K562 (cell line): ENCODE data around the gene SH2D4B. TPM values are rescaled to one million over a fixed set of nuclear protein-coding genes. Genes with fewer than 3 reads are reported as not detected.

Experiments used
- ATAC-seq: fragments of 200-7000 bp; cut with Tn5 transposase; 3 replicates; pipeline ENCODE4 v1.9.1; 2020; ENCODE audit warnings: moderate library complexity
- BruUV-seq: library from RNA; stranded (reverse); fragments of 400-500 nt; replicated peaks from 2 replicates; lab custom pipeline; 2021; lab: Mats Ljungman, UMichigan
- CTCF ChIA-PET: fragments of 300-600 bp; formaldehyde crosslinking; extraction: SDS; loops from one replicate; lab custom pipeline; 2021; ENCODE audit warnings: low intra/inter-chr PET ratio; lab: Yijun Ruan, JAX
- POLR2A ChIA-PET: fragments of 300-600, 350-650 bp; sonication (Branson Sonifier 250); formaldehyde crosslinking; extraction: SDS; loops from one replicate; lab custom pipeline; 2021; ENCODE audit warnings: antibody characterized with exemption, inconsistent platforms; lab: Yijun Ruan, JAX
- DNase-seq, 4 experiments: peaks; one replicate each; pipeline versions ENCODE4 v3.0.0 to v3.0.0-alpha.2; 2011 to 2018; ENCODE audit warnings: low spot score in 3 of 4, mixed read lengths in 3 of 4; ENCODE audit errors: extremely low read depth in 1 of 4
- FAIRE-seq: peaks from 2 replicates; lab custom pipeline; 2011; peaks lifted over from hg19 to GRCh38; lab: Jason Lieb, UNC
- H2AFZ ChIP-seq: 2 replicates; pipeline ENCODE4 v1.6.0; 2011; ENCODE audit warnings: low read depth, low read length, control low read depth, inconsistent platforms
- H3K27ac ChIP-seq: fragments of 200-600 bp; 3 replicates; pipeline ENCODE4 v1.8.0; 2011; ENCODE audit warnings: low read depth, mild to moderate bottlenecking, control low read depth, inconsistent platforms, low read length, moderate library complexity, mixed read lengths; ENCODE audit errors: extremely low read depth
- H3K27me3 ChIP-seq, 2 experiments: fragments of 300-600 bp in 1 of 2; 2 replicates in 1 of 2; 3 replicates in 1 of 2; pipeline versions ENCODE4 v1.6.0 to v1.8.0; 2011; ENCODE audit warnings: inconsistent platforms in 2 of 2, low read length in 2 of 2, mild to moderate bottlenecking in 1 of 2, mixed read lengths in 1 of 2, moderate library complexity in 1 of 2; ENCODE audit not compliant: control insufficient read depth in 2 of 2, insufficient read depth in 2 of 2
- H3K36me3 ChIP-seq: fragments of 300-600 bp; 3 replicates; pipeline ENCODE4 v1.8.0; 2011; ENCODE audit warnings: mild to moderate bottlenecking, low read length, inconsistent platforms; ENCODE audit not compliant: control insufficient read depth, insufficient read depth
- H3K4me1 ChIP-seq, 2 experiments: fragments of 200-600 bp in 1 of 2; replicated peaks in 1 of 2; 2 replicates in 1 of 2; 3 replicates in 1 of 2; pipeline versions ENCODE4 v1.5.1 to v1.8.0; 2011; ENCODE audit warnings: inconsistent platforms in 2 of 2, low read length in 2 of 2, mild to moderate bottlenecking in 1 of 2, mixed read lengths in 1 of 2, moderate library complexity in 1 of 2; ENCODE audit not compliant: control insufficient read depth in 2 of 2, insufficient read depth in 2 of 2
- H3K4me2 ChIP-seq: 2 replicates; pipeline ENCODE4 v1.6.1; 2011; ENCODE audit warnings: low read length, control low read depth, inconsistent platforms, mixed read lengths; ENCODE audit not compliant: insufficient read depth
- H3K4me3 ChIP-seq: fragments of 200-600 bp; sonication (generic), shearing (Covaris generic); 2 replicates; pipeline ENCODE4 v1.5.1; 2016; ENCODE audit warnings: control low read depth, inconsistent platforms
- H3K79me2 ChIP-seq: fragments of 200-600 bp; 3 replicates; pipeline ENCODE4 v1.8.0; 2011; ENCODE audit warnings: low read length, inconsistent platforms; ENCODE audit not compliant: control insufficient read depth, insufficient read depth
- H3K9ac ChIP-seq, 2 experiments: 2 replicates each; pipeline versions ENCODE4 v1.6.0 to v1.6.1; 2011; ENCODE audit warnings: low read depth in 2 of 2, low read length in 2 of 2, control low read depth in 1 of 2, inconsistent platforms in 1 of 2, mild to moderate bottlenecking in 1 of 2, mixed read lengths in 1 of 2; ENCODE audit not compliant: insufficient read depth in 1 of 2
- H3K9me1 ChIP-seq: one replicate; pipeline ENCODE4 v1.6.0; 2011; ENCODE audit warnings: inconsistent platforms, mild to moderate bottlenecking, low read length, moderate library complexity; ENCODE audit not compliant: control insufficient read depth, insufficient read depth
- H3K9me3 ChIP-seq: replicated peaks from 2 replicates; pipeline ENCODE4 v1.5.1; 2011; ENCODE audit warnings: low read depth, low read length, inconsistent platforms; ENCODE audit not compliant: control insufficient read depth, insufficient read depth
- H4K20me1 ChIP-seq: replicated peaks from 2 replicates; pipeline ENCODE4 v1.6.1; 2011; ENCODE audit warnings: low read length, inconsistent platforms, mixed read lengths; ENCODE audit not compliant: control insufficient read depth, insufficient read depth
- ARID1B ChIP-seq: fragments of 450-650 bp; IDR thresholded peaks from 2 replicates; pipeline ENCODE4 v1.6.1; 2016; ENCODE audit warnings: antibody characterized with exemption, mild to moderate bottlenecking, inconsistent platforms
- ELF4 ChIP-seq: fragments of 450-650 bp; formaldehyde crosslinking; IDR thresholded peaks from 2 replicates; pipeline ENCODE4 v1.4.0; 2022; ENCODE audit warnings: missing genetic modification characterization
- HNRNPH1 ChIP-seq: fragments of 200-400 bp; formaldehyde crosslinking; optimal IDR thresholded peaks from 2 replicates; pipeline ENCODE3; 2017; ENCODE audit warnings: low read depth, mild to moderate bottlenecking, low read length, moderate library complexity
- RBM25 ChIP-seq: fragments of 200-400 bp; formaldehyde crosslinking; IDR thresholded peaks from 2 replicates; pipeline ENCODE4 v1.6.1; 2018; ENCODE audit warnings: low read length, low read depth, moderate library complexity; ENCODE audit not compliant: severe bottlenecking
- RBM34 ChIP-seq: fragments of 200-400 bp; formaldehyde crosslinking; IDR thresholded peaks from 2 replicates; pipeline ENCODE4 v1.6.1; 2018; ENCODE audit warnings: low read length, borderline replicate concordance; ENCODE audit not compliant: insufficient read depth
- STAT5A ChIP-seq: IDR thresholded peaks from 2 replicates; pipeline ENCODE4 v1.6.1; 2012; ENCODE audit warnings: low read length, inconsistent platforms, borderline replicate concordance
- ZNF583 ChIP-seq: fragments of 250-450 bp; sonication (Bioruptor Pico); IDR thresholded peaks from 2 replicates; pipeline ENCODE4 v1.4.0; 2020
- WGBS: fragments of 100-300 bp; shearing (Covaris generic); methylation state at CpG from one replicate; pipeline ENCODE4 v1.1.6; 2016; ENCODE audit warnings: low coverage, mixed read lengths; ENCODE audit not compliant: insufficient coverage; ENCODE audit errors: missing lambda C conversion rate; 5-methylcytosine and 5-hydroxymethylcytosine counted together
- in situ Hi-C: fragments of 300-500 bp; cut with MboI; formaldehyde crosslinking; loops from 4 replicates; pipeline ENCODE4 v1.15.0; 2018; ENCODE audit warnings: inconsistent platforms, mixed read lengths
- intact Hi-C: fragments of 100-400 bp; cut with micrococcal nuclease; formaldehyde crosslinking; loops from 2 replicates; pipeline ENCODE4 v1.14.2; 2022
- polyA plus RNA-seq, 8 experiments: library from polyadenylated mRNA; depleted of rRNA in 4 of 8; stranded (reverse) in 5 of 8; unstranded in 3 of 8; fragments of >200 nt; fragmentation: Nextera tagmentation in 2 of 8; fragmentation: Illumina TruSeq in 1 of 8; extraction: Ambion mirVana in 2 of 8; extraction: Trizol in 1 of 8; gene quantifications; 2 replicates each; pipeline versions ENCODE4 v1.2.1 to v1.2.3, GENCODE V29; 2011 to 2014; ENCODE audit warnings: inconsistent platforms in 1 of 8, missing spikeins in 1 of 8
- total RNA-seq, 7 experiments: library from RNA; depleted of rRNA in 6 of 7; stranded (reverse); fragments of >200 nt in 6 of 7; fragmentation: Illumina TruSeq in 2 of 7; extraction: Trizol in 2 of 7; gene quantifications; 2 replicates each; pipeline versions ENCODE4 v1.2.1 to v1.2.3, GENCODE V29; 2011 to 2021; ENCODE audit warnings: low replicate concordance in 1 of 7
- TF ChIP-seq, protein P1 (sequence below), 3 experiments: IDR thresholded peaks in 2 of 3; conservative IDR thresholded peaks in 1 of 3; 2 replicates each; pipeline ENCODE4 v1.5.1; 2011 to 2012; ENCODE audit warnings: low read length in 3 of 3, mild to moderate bottlenecking in 3 of 3, control low read depth in 2 of 3, improper control_type of control experiment in 1 of 3, inconsistent platforms in 1 of 3, low read depth in 1 of 3, mixed read lengths in 1 of 3, moderate library complexity in 1 of 3; ENCODE audit not compliant: insufficient read depth in 2 of 3
- TF ChIP-seq, protein P2 (sequence below), 2 experiments: fragments of 450-650 bp in 1 of 2; sonication (generic) in 1 of 2; formaldehyde crosslinking; conservative IDR thresholded peaks; 2 replicates each; pipeline versions ENCODE4 v1.4.0 to v1.8.1; 2020 to 2022; ENCODE audit warnings: mild to moderate bottlenecking in 1 of 2, missing genetic modification reagents in 1 of 2
- TF ChIP-seq, protein P3 (sequence below): sonication (generic); formaldehyde crosslinking; IDR thresholded peaks from 2 replicates; pipeline ENCODE4 v1.8.0; 2022; ENCODE audit warnings: mild to moderate bottlenecking, missing genetic modification reagents
- TF ChIP-seq, protein P4 (sequence below): sonication (generic); formaldehyde crosslinking; IDR thresholded peaks from 2 replicates; pipeline ENCODE4 v1.9.0; 2022; ENCODE audit warnings: mild to moderate bottlenecking, missing genetic modification reagents
- TF ChIP-seq, protein P5 (sequence below): fragments of 450-650 bp; formaldehyde crosslinking; IDR thresholded peaks from 2 replicates; pipeline ENCODE4 v1.4.0; 2020; ENCODE audit warnings: mild to moderate bottlenecking, moderate library complexity

The SH2D4B gene
- total and polyA plus RNA-seq, 9 of the 15 experiments (the other 6 are each of a cell fraction or from before 2014, with no cell fraction given) = 0.03 to 0.14 (median 0.04) TPM; not detected in 4

DNA sequence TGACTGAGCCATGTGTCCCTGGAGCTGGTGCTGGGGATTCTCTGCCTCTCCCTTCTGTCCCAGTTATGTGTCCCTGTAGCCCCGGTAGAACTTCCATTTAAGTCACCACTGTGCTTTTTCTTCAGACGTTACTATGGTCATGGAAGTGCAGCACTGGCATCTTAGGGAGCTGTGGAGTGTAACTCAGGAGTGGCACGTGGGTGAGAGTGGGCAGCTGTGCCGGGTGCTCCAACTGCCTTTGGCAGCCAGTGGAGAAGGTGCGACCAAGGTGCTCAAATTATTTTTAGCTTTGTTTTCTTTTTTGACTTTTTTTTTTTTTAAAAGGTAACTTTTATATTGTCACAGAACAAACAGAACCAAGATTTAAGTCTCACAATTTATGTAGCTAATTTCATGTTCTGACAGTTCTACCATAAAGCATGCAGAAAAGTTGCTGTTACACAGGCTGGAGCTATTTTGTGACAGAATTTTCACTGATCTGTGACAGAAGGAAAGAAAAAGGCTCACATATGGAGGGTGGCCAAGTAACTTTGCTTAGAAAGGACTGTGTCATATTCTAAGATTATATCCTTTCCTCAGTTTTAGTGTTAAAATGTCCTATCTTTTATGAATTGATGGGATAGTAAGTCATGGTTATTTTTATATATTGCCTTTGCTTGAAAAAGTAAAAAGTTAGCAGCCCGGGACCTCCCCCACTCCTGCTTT, 73.9 kb downstream of the SH2D4B start:
- BruUV-seq = no TSS peak
- intact Hi-C loops (no loop called here), in situ Hi-C loops (no loop called here)
- no peak overlapping the region for H3K9ac ChIP-seq
- ChIA-PET POLR2A (interaction anchor here (0.6 to 0.7 kb wide), 2 partner anchors 17 to 452 kb away, joined by 3 read pairs; no protein-coding TSS in a partner anchor), CTCF (no interaction called here)
- H3K4me1 ChIP-seq = no peaks in the 10 kb centered on the region
- H3K9me1 ChIP-seq = no peaks in the 10 kb centered on the region
- H3K27me3 ChIP-seq = peaks cover 9 to 33% of the 10 kb centered on the region in 2 experiments
- DNase-seq (no peak), ATAC-seq (no peak), FAIRE-seq (no peak)
- H3K27ac ChIP-seq = no peak overlapping the region
- no peaks in the 10 kb centered on the region for H3K79me2 ChIP-seq
- H3K9me3 ChIP-seq = no peaks in the 10 kb centered on the region
- no peak overlapping the region for H3K4me2 ChIP-seq
- H2AFZ ChIP-seq = no peak overlapping the region
- H3K4me3 ChIP-seq = no peak overlapping the region
- 0 out of 2 replicates have a peak, but pooled peaks cover 3% of the 10 kb centered on the region for H4K20me1 ChIP-seq
- WGBS = 0% methylated on average over 6 of the region's 6 CpGs
- H3K36me3 ChIP-seq = no peaks in the 10 kb centered on the region
- no peak for TF ChIP-seq HNRNPH1
- no peak for TF ChIP-seq RBM25
- TF ChIP-seq, protein P1, sequence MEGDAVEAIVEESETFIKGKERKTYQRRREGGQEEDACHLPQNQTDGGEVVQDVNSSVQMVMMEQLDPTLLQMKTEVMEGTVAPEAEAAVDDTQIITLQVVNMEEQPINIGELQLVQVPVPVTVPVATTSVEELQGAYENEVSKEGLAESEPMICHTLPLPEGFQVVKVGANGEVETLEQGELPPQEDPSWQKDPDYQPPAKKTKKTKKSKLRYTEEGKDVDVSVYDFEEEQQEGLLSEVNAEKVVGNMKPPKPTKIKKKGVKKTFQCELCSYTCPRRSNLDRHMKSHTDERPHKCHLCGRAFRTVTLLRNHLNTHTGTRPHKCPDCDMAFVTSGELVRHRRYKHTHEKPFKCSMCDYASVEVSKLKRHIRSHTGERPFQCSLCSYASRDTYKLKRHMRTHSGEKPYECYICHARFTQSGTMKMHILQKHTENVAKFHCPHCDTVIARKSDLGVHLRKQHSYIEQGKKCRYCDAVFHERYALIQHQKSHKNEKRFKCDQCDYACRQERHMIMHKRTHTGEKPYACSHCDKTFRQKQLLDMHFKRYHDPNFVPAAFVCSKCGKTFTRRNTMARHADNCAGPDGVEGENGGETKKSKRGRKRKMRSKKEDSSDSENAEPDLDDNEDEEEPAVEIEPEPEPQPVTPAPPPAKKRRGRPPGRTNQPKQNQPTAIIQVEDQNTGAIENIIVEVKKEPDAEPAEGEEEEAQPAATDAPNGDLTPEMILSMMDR (IDR thresholded peaks at IDR 0.05 in 2 of 3, conservative IDR thresholded peaks at IDR 0.05 in 1 of 3; ENCODE audit: insufficient read depth in 2 of 3, low read depth in 1 of 3, low read length in 3 of 3) = no peak
- TF ChIP-seq, protein P2, sequence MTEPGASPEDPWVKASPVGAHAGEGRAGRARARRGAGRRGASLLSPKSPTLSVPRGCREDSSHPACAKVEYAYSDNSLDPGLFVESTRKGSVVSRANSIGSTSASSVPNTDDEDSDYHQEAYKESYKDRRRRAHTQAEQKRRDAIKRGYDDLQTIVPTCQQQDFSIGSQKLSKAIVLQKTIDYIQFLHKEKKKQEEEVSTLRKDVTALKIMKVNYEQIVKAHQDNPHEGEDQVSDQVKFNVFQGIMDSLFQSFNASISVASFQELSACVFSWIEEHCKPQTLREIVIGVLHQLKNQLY (CRISPR knock-in tag; conservative IDR thresholded peaks at IDR 0.05) = no peak
- TF ChIP-seq, protein P3, sequence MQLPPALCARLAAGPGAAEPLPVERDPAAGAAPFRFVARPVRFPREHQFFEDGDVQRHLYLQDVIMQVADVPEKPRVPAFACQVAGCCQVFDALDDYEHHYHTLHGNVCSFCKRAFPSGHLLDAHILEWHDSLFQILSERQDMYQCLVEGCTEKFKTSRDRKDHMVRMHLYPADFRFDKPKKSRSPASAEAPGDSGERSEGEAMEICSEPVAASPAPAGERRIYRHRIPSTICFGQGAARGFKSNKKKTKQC (CRISPR knock-in tag) = no peak
- TF ChIP-seq ELF4 = no peak
- TF ChIP-seq, protein P4, sequence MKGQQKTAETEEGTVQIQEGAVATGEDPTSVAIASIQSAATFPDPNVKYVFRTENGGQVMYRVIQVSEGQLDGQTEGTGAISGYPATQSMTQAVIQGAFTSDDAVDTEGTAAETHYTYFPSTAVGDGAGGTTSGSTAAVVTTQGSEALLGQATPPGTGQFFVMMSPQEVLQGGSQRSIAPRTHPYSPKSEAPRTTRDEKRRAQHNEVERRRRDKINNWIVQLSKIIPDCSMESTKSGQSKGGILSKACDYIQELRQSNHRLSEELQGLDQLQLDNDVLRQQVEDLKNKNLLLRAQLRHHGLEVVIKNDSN (CRISPR knock-in tag) = no peak
- TF ChIP-seq STAT5A = no peak
- no peak for TF ChIP-seq RBM34
- TF ChIP-seq, protein P5, sequence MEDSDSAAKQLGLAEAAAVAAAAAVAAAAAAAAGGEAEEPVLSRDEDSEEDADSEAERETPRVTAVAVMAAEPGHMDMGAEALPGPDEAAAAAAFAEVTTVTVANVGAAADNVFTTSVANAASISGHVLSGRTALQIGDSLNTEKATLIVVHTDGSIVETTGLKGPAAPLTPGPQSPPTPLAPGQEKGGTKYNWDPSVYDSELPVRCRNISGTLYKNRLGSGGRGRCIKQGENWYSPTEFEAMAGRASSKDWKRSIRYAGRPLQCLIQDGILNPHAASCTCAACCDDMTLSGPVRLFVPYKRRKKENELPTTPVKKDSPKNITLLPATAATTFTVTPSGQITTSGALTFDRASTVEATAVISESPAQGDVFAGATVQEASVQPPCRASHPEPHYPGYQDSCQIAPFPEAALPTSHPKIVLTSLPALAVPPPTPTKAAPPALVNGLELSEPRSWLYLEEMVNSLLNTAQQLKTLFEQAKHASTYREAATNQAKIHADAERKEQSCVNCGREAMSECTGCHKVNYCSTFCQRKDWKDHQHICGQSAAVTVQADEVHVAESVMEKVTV (CRISPR knock-in tag) = no peak
- TF ChIP-seq ARID1B = no peak
- TF ChIP-seq ZNF583 = no peak
